GM23338 (cell line): ENCODE results near the gene MIR17HG. TPM values are rescaled to one million over a fixed set of nuclear protein-coding genes. Genes with fewer than 3 reads are reported as not detected.
A peak's percentile ranks its signal among the peaks of the same experiment; 100 is the strongest.

ENCODE experiments used
- ATAC-seq: fragments of 200-7000 bp; cut with Tn5 transposase; 3 replicates; pipeline ENCODE4 v1.9.1; 2020
- DNase-seq: peaks from one replicate; pipeline ENCODE4 v3.0.0-alpha.2; 2015; ENCODE audit warnings: low spot score
- H2AFZ ChIP-seq: fragments of 200-600 bp; sonication (generic); 2 replicates; pipeline ENCODE4 v1.8.0; 2016; ENCODE audit warnings: antibody characterized with exemption, mild to moderate bottlenecking, moderate library complexity
- H3F3A ChIP-seq: fragments of 200-600 bp; sonication (generic); replicated peaks from 2 replicates; pipeline ENCODE4 v1.8.0; 2017; ENCODE audit warnings: antibody characterized with exemption, mixed run types, low read depth
- H3K27ac ChIP-seq: fragments of 200-600 bp; sonication (generic); 2 replicates; pipeline ENCODE4 v1.6.1; 2016; ENCODE audit warnings: low read depth
- H3K27me3 ChIP-seq: fragments of 200-600 bp; sonication (generic); 2 replicates; pipeline ENCODE4 v1.8.0; 2016; ENCODE audit warnings: mild to moderate bottlenecking, mixed run types, moderate library complexity; ENCODE audit not compliant: insufficient read depth
- H3K36me3 ChIP-seq: fragments of 200-600 bp; sonication (generic); 2 replicates; pipeline ENCODE4 v1.8.0; 2016; ENCODE audit warnings: mild to moderate bottlenecking; ENCODE audit not compliant: insufficient read depth
- H3K4me1 ChIP-seq: fragments of 200-600 bp; sonication (generic); 2 replicates; pipeline ENCODE4 v1.8.0; 2016; ENCODE audit warnings: mild to moderate bottlenecking, moderate library complexity; ENCODE audit not compliant: insufficient read depth
- H3K4me2 ChIP-seq: fragments of 200-600 bp; sonication (generic); 2 replicates; pipeline ENCODE4 v1.7.1; 2017; ENCODE audit warnings: mixed run types
- H3K4me3 ChIP-seq: fragments of 200-600 bp; sonication (generic); 2 replicates; pipeline ENCODE4 v1.6.1; 2016; ENCODE audit warnings: mixed run types
- H3K79me2 ChIP-seq: fragments of 200-600 bp; sonication (generic); replicated peaks from 2 replicates; pipeline ENCODE4 v1.8.0; 2017; ENCODE audit warnings: mild to moderate bottlenecking; ENCODE audit not compliant: insufficient read depth
- H3K9me2 ChIP-seq: fragments of 200-600 bp; sonication (generic); 2 replicates; pipeline ENCODE4 v1.8.0; 2017; ENCODE audit not compliant: insufficient read depth
- H4K20me1 ChIP-seq: fragments of 200-600 bp; sonication (generic); replicated peaks from 2 replicates; pipeline ENCODE4 v1.8.0; 2017; ENCODE audit warnings: mild to moderate bottlenecking; ENCODE audit not compliant: insufficient read depth
- H3K27ac Mint-ChIP-seq: 2 replicates; pipeline ENCODE4 v1.8.0; 2020; ENCODE audit warnings: inconsistent platforms, mild to moderate bottlenecking, moderate library complexity, mixed read lengths
- H3K27me3 Mint-ChIP-seq: 3 replicates; pipeline ENCODE4 v1.8.0; 2022; ENCODE audit warnings: low read depth, mild to moderate bottlenecking, moderate library complexity, mixed read lengths, inconsistent platforms; ENCODE audit not compliant: insufficient read depth, poor library complexity
- H3K36me3 Mint-ChIP-seq: 3 replicates; pipeline ENCODE4 v1.8.0; 2021; ENCODE audit warnings: low read depth, mild to moderate bottlenecking, inconsistent platforms, moderate library complexity, mixed read lengths
- H3K4me1 Mint-ChIP-seq: 3 replicates; pipeline ENCODE4 v1.8.0; 2020; ENCODE audit warnings: mild to moderate bottlenecking, inconsistent platforms, mixed read lengths
- H3K4me3 Mint-ChIP-seq: 3 replicates; pipeline ENCODE4 v1.8.0; 2021; ENCODE audit warnings: moderate library complexity, mild to moderate bottlenecking, inconsistent platforms, mixed read lengths
- H3K9me3 Mint-ChIP-seq: 3 replicates; pipeline ENCODE4 v1.8.0; 2020; ENCODE audit warnings: moderate library complexity, mild to moderate bottlenecking, inconsistent platforms, mixed read lengths
- CREB1 ChIP-seq: fragments of 250-450 bp; sonication (Bioruptor Pico); IDR thresholded peaks from 2 replicates; pipeline ENCODE4 v1.5.0; 2020; ENCODE audit warnings: low read depth, mild to moderate bottlenecking, moderate library complexity
- EZH2 ChIP-seq: fragments of 200-600 bp; sonication (generic); IDR thresholded peaks from one replicate; pipeline ENCODE4 v1.8.0; 2017; ENCODE audit warnings: antibody characterized with exemption, mild to moderate bottlenecking, low read depth; ENCODE audit not compliant: unreplicated experiment
- EZH2phosphoT487 ChIP-seq: fragments of 200-600 bp; sonication (generic); IDR thresholded peaks from one replicate; pipeline ENCODE4 v1.8.1; 2018; ENCODE audit warnings: antibody characterized with exemption; ENCODE audit not compliant: unreplicated experiment
- JUNB ChIP-seq: IDR thresholded peaks from one replicate; pipeline ENCODE4 v1.6.1; 2016; ENCODE audit warnings: antibody characterized with exemption; ENCODE audit not compliant: unreplicated experiment
- POLR2AphosphoS5 ChIP-seq: IDR thresholded peaks from 2 replicates; pipeline ENCODE4 v1.6.1; 2016; ENCODE audit warnings: antibody characterized with exemption, low read depth
- REST ChIP-seq: IDR thresholded peaks from one replicate; pipeline ENCODE4 v1.6.1; 2018; ENCODE audit warnings: antibody characterized with exemption; ENCODE audit not compliant: unreplicated experiment
- ZNF331 ChIP-seq: fragments of 250-450 bp; sonication (Bioruptor Pico); IDR thresholded peaks from 2 replicates; pipeline ENCODE4 v1.5.0; 2020; ENCODE audit warnings: low read depth, mild to moderate bottlenecking, moderate library complexity
- polyA plus RNA-seq: library from polyadenylated mRNA; unstranded; fragments of >200 nt; fragmentation: Nextera tagmentation; extraction: Ambion mirVana; gene quantifications from 2 replicates; pipeline ENCODE4 v1.2.1, GENCODE V29; 2016
- total RNA-seq: library from RNA; depleted of rRNA; stranded (reverse); fragments of >200 nt; shearing (Covaris generic); gene quantifications from 2 replicates; pipeline ENCODE4 v1.2.3, GENCODE V29; 2014
- TF ChIP-seq, protein P1 (sequence below): fragments of 250-450 bp; sonication (Bioruptor Pico); IDR thresholded peaks from 2 replicates; pipeline ENCODE4 v1.5.0; 2020; ENCODE audit warnings: mild to moderate bottlenecking, moderate library complexity

The MIR17HG gene
- total and polyA plus RNA-seq, 2 experiments from 2014 or later = 14.8 to 46.0 TPM

DNA sequence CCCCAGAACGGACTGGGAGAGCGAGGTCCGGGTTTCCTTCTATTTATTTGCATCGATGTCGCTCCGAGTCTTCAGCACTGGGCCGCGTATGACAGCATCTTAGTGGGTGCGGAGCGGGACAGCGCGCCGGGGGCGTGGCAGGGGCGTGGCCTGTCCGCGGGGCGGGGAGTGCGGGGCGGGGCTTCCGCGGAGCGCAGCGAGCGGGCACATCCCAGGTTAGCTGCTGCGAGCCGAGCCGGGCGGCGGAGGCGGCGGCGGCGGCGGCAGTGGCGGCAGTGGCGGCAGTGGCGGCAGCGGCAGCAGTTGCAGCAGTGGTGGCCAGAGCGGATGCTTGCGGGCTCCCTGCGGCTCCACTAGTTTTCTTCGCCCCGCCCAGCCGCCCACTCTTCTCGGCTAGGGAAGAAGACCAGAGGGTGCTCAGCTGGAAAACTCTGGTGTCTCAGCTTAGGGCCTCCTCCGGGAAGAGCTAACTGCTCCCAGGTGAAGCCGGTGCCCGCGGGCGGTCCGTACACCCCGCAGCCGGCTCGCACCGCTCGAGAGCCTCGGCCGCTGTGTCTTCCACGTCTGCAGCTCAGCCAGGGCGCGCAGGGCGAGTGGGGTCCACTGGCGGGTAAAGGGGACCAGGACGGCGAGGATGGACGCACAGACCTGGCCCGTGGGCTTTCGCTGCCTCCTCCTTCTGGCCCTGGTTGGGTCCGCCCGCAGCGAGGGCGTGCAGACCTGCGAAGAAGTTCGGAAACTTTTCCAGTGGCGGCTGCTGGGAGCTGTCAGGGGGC lies 51.1 kb downstream of the MIR17HG start, which contains the start of gene GPC5:
GPC5 (plus strand) TSS at position 209 of the 776 bp plus-strand sequence.
- Histone ChIP-seq H4K20me1 (no peaks in the 10 kb centered on the region; the same call in 1 of the 2 replicates), H3K4me3 (peak within 1 kb of the TSS; percentile 85), H3K27me3 (peaks cover 56% of the 10 kb centered on the region), H3F3A (no peaks in the 10 kb centered on the region), H3K79me2 (no peaks in the 10 kb centered on the region), H3K4me1 (no peaks in the 10 kb centered on the region), H3K27ac (no peak within 1 kb of the TSS), H3K36me3 (no peaks in the 10 kb centered on the region), H3K4me2 (peak within 1 kb of the TSS; percentile 91), H3K9me2 (no peaks in the 10 kb centered on the region), H2AFZ (peak within 1 kb of the TSS; percentile 99)
- Mint-ChIP-seq H3K27ac (no peak within 1 kb of the TSS), H3K9me3 (no peaks in the 10 kb centered on the region; the same call in 2 of the 3 replicates), H3K36me3 (no peaks in the 10 kb centered on the region), H3K27me3 (peaks cover 29% of the 10 kb centered on the region), H3K4me1 (peaks cover 3% of the 10 kb centered on the region; the same call in 2 of the 3 replicates), H3K4me3 (peak within 1 kb of the TSS; percentile 78)
- peak; percentile 57 for TF ChIP-seq EZH2
- no peak for TF ChIP-seq CREB1 (CRISPR knock-in tag)
- TF ChIP-seq POLR2AphosphoS5 = no peak
- ATAC-seq (peak; percentile 88), DNase-seq (peak; percentile 76)

DNA sequence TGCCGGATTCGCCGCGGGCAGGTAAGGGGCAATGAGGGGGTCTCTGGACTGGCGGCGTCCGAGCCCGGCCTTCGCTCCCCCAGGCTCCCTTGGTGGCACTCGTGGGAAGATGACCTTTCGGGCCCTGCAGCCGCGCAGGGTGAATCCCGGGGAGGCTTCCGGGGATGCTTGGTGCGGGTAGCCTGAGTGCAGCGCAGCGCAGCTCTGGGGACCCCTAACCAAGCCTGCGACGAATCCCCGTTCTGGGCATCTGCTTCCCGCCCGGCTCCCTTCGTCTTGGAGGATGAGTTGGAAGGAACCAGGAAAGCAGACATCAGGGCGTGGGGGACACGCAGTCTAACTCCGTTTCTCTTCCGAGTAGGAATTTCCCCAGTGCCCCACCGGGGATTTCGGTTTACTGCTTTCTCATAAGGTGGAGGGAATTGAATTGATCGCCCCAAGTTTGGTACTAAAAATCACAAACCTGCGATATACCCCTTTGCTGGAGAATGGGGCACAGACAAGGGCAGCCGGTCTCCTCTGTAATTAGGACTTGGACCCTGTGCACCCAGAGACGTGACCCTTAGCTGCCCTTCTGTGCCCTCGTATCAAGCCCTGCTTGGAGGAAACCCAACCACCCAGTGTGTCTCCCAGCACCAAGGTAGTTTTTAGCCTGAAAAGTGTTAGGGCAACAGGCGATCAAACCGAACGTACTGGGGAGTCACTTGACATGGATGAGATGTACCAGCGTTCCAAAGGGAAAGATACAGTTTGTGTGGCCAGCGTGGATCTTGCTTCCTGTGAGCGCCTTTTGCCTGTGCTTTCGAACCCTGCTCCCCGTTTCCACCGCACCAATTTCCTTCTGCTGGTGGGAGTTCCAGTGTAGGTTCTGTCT lies 51.9 kb downstream of the MIR17HG start:
- H3K4me1 ChIP-seq = no peaks in the 10 kb centered on the region
- Mint-ChIP-seq H3K27me3 (peaks cover 29% of the 10 kb centered on the region), H3K4me3 (peak overlapping the region; percentile 75)
- TF ChIP-seq REST (no peak), ZNF331 (CRISPR knock-in tag) (no peak), POLR2AphosphoS5 (no peak), EZH2phosphoT487 (no peak), CREB1 (CRISPR knock-in tag) (no peak), JUNB (no peak), EZH2 (no peak)
- TF ChIP-seq, protein P1, sequence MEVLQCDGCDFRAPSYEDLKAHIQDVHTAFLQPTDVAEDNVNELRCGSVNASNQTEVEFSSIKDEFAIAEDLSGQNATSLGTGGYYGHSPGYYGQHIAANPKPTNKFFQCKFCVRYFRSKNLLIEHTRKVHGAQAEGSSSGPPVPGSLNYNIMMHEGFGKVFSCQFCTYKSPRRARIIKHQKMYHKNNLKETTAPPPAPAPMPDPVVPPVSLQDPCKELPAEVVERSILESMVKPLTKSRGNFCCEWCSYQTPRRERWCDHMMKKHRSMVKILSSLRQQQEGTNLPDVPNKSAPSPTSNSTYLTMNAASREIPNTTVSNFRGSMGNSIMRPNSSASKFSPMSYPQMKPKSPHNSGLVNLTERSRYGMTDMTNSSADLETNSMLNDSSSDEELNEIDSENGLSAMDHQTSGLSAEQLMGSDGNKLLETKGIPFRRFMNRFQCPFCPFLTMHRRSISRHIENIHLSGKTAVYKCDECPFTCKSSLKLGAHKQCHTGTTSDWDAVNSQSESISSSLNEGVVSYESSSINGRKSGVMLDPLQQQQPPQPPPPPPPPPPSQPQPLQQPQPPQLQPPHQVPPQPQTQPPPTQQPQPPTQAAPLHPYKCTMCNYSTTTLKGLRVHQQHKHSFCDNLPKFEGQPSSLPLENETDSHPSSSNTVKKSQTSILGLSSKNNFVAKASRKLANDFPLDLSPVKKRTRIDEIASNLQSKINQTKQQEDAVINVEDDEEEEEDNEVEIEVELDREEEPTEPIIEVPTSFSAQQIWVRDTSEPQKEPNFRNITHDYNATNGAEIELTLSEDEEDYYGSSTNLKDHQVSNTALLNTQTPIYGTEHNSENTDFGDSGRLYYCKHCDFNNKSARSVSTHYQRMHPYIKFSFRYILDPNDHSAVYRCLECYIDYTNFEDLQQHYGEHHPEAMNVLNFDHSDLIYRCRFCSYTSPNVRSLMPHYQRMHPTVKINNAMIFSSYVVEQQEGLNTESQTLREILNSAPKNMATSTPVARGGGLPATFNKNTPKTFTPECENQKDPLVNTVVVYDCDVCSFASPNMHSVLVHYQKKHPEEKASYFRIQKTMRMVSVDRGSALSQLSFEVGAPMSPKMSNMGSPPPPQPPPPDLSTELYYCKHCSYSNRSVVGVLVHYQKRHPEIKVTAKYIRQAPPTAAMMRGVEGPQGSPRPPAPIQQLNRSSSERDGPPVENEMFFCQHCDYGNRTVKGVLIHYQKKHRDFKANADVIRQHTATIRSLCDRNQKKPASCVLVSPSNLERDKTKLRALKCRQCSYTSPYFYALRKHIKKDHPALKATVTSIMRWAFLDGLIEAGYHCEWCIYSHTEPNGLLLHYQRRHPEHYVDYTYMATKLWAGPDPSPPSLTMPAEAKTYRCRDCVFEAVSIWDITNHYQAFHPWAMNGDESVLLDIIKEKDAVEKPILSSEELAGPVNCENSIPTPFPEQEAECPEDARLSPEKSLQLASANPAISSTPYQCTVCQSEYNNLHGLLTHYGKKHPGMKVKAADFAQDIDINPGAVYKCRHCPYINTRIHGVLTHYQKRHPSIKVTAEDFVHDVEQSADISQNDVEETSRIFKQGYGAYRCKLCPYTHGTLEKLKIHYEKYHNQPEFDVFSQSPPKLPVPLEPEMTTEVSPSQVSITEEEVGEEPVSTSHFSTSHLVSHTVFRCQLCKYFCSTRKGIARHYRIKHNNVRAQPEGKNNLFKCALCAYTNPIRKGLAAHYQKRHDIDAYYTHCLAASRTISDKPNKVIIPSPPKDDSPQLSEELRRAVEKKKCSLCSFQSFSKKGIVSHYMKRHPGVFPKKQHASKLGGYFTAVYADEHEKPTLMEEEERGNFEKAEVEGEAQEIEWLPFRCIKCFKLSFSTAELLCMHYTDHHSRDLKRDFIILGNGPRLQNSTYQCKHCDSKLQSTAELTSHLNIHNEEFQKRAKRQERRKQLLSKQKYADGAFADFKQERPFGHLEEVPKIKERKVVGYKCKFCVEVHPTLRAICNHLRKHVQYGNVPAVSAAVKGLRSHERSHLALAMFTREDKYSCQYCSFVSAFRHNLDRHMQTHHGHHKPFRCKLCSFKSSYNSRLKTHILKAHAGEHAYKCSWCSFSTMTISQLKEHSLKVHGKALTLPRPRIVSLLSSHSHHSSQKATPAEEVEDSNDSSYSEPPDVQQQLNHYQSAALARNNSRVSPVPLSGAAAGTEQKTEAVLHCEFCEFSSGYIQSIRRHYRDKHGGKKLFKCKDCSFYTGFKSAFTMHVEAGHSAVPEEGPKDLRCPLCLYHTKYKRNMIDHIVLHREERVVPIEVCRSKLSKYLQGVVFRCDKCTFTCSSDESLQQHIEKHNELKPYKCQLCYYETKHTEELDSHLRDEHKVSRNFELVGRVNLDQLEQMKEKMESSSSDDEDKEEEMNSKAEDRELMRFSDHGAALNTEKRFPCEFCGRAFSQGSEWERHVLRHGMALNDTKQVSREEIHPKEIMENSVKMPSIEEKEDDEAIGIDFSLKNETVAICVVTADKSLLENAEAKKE = no peak

More for the DNA sequence above, 51.9 kb downstream of the MIR17HG start:
- no peaks in the 10 kb centered on the region for H3K9me2 ChIP-seq
- H3K4me3 ChIP-seq = peak overlapping the region; percentile 85
- H3K36me3 Mint-ChIP-seq = no peaks in the 10 kb centered on the region
- peak overlapping the region; percentile 99 for H2AFZ ChIP-seq
- H3K27ac Mint-ChIP-seq = no peak overlapping the region
- H3F3A ChIP-seq = no peaks in the 10 kb centered on the region
- peaks cover 56% of the 10 kb centered on the region for H3K27me3 ChIP-seq
- no peaks in the 10 kb centered on the region for H3K79me2 ChIP-seq
- no peaks in the 10 kb centered on the region; the same call in 1 of the 2 replicates for H4K20me1 ChIP-seq
- peak overlapping the region; percentile 91 for H3K4me2 ChIP-seq
- H3K4me1 Mint-ChIP-seq = peaks cover 3% of the 10 kb centered on the region; the same call in 2 of the 3 replicates
- ATAC-seq (peak; percentile 64), DNase-seq (peak; percentile 43)
- H3K9me3 Mint-ChIP-seq = no peaks in the 10 kb centered on the region; the same call in 2 of the 3 replicates
- H3K36me3 ChIP-seq = no peaks in the 10 kb centered on the region
- H3K27ac ChIP-seq = no peak overlapping the region
